CD4-positive, alpha-beta T cell treated with Interferon alpha-2 for 1 hour (primary cell): ENCODE measurements around the gene ERC1.

Source experiments
- DNase-seq, 2 donors: peaks; one replicate each; pipeline ENCODE4 v3.0.0-alpha.2; 2020 to 2022

Gene ERC1

DNA sequence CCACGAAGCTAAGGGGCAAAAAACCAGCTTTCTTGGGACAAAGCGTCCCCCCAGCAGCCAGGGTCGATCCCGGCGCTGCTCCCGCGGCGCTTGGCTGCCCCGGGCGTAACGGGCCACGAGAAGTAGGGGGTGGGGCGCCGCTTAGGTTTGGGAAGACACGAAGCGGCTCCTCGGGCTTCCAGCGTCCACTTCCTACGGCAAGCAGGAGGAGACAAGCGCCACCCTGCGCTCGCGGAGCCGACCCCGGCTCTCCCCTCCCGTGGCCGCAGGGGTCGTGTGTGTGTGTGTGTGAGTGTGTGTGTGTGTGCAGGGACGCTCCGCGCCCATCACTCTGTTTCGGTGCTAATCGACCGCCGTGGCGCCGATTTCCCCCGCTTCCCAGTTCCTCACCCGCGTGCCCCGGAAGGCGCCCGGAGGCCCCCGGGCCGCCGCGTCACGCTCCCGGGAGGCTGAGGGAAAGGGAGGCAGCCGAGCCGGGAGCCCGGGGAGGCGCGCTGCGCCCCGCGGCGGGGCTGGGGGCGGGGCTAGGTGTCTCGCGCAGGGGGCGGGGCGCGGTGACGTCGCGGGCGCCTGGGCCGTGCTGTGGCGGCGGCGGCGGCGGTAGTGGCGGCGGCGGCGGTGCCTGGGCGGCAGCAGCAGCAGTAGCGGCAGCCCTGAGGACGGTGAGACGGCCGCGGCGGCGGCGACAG is at the start of gene ERC1:
Gene ERC1 (plus strand): TSS at position 563 of the 689 bp plus-strand sequence. CDS start 36,681 bp downstream, outside the sequence.
- DNase-seq = peak; percentile 78 to 89

DNA sequence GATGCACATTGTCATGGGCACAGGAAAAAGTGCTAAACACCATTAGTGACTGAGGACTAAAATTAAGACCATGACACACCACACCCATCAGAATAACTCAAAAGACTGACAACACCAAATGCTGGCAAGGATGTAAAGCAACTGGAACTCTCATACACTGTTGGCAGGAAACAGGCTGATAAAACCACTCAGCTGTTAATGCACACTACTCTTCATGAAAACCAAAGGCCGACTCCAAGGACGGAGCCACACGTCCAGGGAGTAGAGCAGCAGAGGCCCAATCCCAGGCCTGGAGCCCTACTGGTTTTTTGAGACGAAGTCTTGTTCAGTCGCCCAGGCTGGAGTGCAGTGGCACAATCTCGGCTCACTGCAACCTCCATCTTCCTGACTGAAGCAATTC is 48.0 kb upstream of the ERC1 start:
- no peak for DNase-seq

DNA sequence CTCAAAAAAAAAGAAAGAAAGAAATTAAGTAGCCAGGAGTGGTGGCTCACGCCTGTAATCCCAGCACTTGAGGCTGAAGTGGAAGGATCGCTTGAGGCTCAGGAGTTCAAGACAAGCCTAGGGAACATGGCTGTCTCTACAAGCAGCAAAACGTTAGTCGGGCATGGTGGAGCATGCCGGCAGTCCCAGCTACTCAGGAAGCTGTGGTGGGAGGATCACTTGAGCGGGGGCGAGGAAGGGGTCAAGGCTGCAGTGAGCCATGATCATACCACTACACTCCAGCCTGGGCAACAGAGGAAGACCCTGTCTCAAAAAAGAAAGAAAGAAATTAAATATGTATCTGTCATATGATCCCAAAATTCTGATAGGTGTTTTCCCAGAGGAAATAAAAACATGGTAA is 46.8 kb upstream of the ERC1 start:
- no peak for DNase-seq

DNA sequence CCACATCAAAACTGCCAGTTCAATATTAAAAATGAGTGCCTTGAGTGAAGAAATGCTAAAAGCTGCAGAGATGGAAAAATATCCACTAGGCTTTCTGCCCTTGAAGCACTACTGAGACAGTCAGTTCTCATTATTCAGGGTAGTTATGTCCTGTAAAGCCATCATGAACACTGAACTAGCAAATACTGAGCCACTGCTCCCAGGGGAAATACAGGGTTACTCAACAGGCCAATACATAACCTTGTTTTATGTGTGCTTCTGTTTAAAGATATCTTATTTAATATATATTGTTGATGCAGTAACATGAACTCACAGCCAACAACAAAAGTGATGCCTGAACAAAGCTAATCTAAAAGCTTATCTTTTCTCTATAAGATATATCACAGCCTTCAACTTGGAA is 44.8 kb upstream of the ERC1 start:
- DNase-seq = no peak

DNA sequence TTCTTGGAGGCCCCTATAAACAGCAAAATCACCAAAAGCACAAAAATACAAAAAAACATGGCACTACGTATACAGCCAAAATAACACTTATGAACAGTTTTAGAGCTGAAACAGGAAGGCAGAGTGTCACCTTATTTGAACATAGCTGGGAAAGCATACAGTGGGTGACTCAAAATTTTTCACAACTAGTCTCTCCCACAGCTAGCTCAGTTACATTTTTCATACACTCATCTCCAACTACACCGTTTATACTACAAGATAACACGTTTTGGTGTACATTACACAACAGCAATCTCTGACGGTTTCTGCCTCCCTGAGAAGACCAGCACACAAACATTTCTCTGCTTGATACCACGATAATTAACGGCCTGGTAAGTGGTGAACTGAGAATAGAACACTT is 44.4 kb upstream of the ERC1 start:
- no peak for DNase-seq

DNA sequence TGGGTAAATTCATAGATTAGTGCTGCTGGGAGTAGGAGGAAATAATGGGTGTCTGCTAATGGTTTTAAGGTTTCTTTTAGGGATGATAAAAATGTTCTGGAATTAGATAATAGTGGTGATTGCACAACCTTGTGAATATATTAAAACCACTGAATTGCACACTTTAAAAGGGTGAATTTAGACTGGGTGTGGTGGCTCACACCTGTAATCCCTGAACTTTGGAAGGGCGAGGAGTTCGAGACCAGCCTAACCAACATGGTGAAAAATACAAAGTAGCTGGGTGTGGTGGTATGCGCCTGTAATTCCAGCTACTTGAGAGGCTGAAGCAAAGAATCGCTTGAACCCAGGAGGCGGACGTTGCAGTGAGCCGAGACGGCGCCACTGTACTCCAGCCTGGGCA is 42.8 kb upstream of the ERC1 start:
- no peak for DNase-seq

DNA sequence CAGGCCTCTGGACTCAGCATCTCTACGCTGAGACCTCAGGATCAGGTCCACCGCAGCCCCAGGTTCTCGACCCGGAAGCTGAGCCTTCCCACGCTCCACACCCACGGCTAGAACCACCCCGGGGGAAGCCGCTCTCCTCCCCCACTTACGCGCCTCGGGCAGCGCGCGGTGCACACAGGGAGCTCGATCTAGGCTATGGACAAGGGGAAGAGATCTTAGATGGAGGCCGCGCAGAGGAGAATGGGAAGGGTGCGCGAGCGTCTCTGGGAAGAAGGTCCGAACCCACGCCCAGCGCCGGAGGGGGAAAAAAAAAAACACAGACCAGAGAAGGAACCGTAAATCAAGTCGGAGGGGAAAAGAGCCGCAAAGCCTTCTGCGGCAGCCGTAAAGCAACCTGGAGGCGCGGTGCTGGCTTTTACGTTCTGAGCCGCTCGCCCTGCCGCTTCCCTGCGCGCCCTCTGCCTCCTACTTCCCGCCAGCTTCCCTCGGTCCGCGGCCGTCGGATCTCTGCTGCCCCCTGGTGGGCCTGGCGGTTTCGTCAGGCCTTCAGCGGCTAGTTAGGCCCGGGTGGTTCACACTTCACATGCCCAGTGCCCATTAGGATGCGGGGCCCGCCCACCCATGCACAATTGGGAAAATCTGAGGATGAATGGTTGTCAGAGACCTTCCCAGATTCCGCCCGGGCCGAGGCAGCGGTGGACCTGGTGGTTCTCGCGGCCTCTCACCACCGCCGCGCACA is 41.4 kb upstream of the ERC1 start, which contains the start of gene RAD52:
Gene RAD52 (minus strand): TSS at position 242 of the 739 bp plus-strand sequence. CDS start 16,636 bp downstream, outside the sequence.
- DNase-seq = peak; percentile 97

DNA sequence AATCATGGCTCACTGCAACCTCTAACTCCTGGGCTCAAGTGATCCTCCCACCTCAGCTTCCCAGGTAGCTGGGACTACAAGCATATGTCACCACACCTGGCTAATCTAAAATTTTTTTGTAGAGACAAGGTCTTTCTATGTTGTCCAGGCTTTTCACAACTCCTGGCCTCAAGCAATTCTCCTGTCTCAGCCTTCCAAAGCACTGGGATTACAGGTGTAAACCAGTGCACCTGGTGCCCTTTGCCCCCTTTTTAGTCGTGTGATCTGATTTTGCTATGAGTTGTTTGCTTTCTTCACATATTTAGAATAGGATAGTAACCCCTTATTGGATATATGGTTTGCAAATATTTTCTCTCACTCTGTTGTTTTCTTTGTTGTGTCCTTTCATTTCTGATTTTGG is 39.8 kb upstream of the ERC1 start:
- no peak for DNase-seq

DNA sequence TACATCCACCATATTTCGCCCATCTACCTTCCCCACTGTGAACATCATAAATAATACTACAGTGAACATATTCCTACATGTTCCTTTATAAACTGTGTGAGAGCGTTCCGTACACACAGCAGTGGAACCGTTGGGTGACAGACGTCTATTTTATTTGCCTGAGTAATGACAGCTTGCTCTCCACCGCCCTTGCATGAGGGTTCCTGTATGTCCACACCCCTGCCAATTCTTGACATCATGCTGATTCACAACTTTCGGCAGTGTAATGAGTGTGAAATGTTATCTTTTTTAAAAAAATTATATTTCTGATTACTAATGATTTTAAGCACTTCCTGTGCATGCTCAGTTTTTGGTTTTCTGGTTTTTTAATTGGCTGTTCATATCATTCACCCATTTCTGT is 37.2 kb upstream of the ERC1 start:
- DNase-seq = no peak

DNA sequence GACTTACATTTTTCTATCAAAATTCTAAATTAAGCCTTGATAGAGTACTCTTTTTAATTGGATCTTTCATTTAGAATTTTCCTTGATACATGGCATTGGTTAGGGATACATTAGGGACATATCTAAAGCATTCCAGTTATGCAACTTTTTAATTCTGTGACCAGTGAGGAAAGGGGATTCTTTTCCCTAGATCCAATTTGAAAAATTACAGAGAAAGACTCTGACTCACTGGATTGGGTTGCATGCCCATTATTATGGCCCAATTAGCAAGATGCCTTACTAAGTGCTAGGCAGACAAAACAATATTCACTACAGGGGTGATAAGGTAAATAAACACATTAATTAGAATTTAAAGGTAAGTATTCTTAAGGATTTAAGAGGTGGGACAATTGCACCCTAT is 36.3 kb upstream of the ERC1 start:
- no peak for DNase-seq

DNA sequence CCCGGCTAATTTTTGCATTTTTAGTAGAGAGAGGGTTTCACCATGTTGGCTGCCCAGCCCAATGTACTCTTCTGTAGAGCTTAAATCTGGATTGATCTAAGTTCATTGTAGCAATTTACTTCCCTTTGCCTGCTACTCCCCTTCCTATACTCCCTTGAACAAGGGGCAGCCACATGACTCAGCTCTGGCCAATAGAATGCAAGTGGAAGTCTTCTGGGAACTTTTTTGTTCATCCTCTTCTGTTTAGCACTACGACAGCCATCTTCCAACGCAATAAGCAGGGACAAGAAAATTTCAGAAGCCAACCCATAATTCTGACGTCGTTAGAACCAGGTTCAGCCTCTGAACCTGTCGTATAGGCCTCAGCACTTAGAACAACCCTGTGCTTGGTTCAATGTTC is 35.1 kb upstream of the ERC1 start:
- DNase-seq = no peak

DNA sequence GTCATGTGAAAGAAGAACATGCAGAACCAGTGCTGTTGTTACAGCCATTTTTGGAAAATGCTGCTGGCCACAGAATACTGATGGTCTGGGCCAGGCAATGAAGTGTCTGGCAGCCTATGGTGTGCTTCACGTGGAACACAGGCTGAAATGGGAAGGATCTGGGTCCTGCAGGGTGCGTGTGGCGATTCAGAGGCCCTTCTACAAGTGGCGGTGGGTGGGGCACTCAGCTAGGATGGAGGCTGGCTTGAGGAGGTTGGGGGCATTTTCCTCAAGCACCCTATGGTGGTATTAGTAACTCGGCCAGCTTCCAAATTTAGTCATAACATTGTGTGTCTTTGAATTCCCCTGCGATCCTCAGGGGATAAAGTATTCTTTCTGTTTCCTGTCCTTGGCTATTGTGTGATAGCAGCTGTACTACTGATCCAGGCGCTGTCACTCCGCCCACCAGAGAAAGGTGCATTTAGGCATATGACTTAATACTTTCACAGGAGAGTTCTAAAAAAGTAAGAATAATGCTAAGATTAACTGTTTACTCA is 32.4 kb upstream of the ERC1 start:
- DNase-seq = no peak

DNA sequence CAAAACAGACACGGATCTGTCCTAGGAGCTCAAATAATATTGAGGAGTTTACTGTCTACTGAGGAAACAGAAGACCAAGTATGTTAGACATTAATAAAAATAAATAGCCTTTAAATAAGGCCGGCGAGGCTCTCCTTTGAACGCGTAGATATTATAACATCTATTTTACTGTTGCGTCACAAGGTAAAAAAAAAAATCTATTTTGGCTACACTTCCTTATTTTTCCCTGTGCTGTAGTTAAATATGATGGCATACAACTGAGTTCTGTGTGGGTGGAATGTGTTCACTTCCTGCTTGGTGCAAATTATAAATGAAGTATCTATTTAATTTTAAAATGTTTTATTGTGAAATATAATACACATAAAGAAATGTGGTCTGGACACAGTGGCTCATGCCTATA is 24.3 kb upstream of the ERC1 start:
- no peak for DNase-seq

DNA sequence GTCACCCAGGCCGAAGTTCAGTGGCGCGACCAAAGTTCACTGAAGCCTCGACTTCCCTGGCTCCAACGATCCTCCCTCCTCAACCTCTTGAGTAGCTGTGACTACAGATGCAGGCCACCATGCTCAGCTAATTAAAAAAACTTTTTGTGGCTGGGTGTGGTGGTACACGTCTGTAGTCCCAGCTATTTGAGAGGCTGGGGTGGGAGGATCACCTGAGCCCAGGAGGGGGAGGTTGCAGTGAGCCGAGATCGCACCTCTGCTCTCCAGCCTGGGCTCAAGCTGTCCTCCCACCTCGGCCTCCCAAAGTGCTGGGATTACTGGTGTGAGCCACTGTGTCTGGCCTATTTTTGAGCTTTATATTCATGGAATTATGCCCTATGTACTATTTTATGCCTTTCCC is 23.4 kb upstream of the ERC1 start:
- no peak for DNase-seq

DNA sequence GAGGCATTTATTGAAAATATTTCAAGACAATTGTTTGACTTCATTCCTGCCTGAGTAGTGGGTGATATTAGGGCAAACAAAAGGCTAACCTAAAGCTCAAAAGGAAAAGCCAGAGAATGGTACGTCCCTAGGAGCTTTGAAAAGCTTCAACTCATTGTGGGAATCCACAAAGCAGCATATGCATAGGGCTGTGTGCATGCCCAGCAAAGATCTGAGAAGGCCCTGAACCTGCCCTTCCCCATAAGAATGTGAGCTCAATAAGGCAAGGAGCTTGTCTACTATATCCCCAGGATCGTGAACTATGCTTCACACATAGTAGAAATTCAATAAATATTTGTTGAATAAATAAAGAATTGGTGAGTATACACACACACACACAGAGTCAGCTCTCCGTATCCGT is 22.5 kb upstream of the ERC1 start:
- no peak for DNase-seq

DNA sequence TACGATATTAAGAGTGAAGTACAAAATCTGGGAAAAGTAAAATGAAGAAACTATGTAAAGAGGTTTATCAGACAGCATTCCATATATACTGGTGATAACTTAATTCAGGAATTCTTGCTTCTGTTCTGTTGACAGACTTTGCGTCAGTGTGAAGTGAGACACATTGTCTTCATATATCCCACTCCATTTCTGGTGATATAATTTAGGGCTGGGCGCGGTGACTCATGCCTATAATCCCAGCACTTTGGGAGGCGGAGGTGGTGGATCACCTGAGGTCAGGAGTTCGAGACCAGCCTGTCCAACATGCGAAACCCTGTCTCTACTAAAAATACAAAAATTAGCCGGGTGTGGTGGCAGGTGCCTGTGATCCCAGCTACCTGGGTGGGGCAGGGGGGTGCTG is 21.2 kb upstream of the ERC1 start:
- no peak for DNase-seq

DNA sequence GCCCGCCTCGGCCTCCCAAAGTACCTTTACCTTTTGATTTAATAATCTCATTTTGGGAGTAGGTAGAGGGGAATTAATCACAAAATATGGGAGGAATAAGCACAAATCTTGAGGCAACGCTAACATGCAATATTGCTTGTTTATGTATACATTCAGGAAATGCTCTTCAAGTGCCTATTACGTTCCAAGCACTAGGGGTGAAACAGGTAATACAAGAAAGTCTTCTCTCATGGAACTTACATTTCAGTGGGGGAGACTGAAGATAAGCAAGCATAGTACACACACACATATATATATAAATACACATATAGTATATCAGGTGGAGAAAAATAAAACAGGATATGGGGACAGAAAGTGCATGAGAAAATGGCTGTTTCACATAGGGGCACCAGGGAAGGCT is 19.0 kb upstream of the ERC1 start:
- no peak for DNase-seq

DNA sequence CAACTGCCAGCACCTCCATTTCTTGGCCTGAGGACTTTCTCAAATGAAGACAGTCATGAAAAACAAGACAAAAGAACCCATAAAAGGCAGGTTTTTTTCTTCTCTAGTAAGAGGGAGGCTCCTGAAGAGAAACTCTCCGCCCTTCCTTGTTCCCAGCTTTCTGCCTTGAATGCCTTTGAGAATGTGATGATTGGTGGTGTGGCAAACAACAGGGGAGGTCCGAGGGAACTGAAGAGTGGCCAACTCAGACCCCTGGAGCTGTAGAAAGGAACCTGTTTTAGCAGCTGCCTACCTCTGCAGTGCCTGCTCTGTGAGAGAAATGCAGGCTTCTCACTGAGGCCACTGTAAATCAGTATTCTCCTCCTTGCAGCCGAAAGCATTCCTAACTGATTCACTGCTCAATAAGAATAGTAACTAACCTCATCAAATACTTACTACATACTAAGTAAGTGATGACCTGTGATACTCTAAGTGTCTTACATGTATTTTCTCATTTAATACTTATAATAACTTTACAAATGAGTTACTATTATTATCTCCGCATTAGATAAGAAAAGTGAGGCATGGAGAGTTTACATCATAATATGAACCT is 16.7 kb upstream of the ERC1 start:
- DNase-seq = no peak

DNA sequence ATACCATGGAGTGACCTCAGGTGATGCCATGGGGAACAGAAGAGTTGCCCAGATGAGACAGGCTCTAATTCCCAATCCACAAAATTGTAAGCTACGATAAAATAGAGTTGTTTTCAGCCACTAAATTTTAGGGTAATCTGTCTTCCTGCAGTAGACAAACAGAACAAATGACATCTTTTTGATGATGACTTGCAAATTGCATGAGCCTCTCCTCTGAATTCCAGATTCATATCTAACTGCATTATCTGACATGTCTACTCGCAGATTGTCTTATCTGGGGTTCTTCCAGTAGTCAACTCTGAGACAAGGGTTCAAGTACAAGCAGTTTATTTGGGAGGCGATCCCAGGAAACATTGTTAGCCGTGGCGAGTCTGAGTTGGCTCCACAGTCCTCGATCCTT is 14.4 kb upstream of the ERC1 start:
- DNase-seq = no peak

DNA sequence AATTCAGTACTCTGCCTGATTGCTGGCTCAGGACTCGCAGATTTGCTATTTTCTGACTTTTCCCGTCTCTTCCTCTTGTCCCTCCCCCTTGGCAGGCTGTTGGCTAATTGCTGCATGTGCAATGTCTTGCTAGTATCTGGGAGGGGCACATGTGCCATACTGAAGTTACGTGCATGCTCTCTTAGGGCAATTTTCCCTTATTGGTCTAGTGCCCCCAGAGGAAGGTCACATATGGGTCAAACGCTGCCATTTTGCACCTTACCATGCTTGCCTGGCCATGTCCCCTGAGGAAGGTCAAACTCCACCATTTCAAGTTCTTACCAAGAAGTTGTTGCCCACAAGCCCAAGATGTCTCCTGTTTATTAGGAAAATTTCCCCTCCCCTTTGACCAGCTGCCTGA is 13.9 kb upstream of the ERC1 start:
- DNase-seq = no peak

DNA sequence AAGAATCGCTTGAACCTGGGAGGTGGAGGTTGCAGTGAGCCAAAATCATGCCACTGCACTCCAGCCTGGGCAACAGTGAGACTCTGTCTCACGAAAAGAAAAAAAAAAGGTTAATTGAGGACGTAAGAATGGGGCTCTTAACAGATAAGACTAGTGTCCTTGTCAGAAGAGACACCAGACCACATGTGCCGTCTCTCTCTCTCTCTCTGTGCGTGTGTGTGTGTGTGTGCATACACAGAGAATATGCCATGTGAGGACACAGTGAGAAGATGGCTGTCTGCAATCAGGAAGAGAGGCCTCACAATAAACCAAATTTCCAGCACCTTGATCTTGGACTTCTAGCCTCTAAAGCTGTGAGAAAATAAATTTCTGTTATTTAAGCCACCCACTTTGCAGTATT is 11.7 kb upstream of the ERC1 start:
- DNase-seq = no peak

DNA sequence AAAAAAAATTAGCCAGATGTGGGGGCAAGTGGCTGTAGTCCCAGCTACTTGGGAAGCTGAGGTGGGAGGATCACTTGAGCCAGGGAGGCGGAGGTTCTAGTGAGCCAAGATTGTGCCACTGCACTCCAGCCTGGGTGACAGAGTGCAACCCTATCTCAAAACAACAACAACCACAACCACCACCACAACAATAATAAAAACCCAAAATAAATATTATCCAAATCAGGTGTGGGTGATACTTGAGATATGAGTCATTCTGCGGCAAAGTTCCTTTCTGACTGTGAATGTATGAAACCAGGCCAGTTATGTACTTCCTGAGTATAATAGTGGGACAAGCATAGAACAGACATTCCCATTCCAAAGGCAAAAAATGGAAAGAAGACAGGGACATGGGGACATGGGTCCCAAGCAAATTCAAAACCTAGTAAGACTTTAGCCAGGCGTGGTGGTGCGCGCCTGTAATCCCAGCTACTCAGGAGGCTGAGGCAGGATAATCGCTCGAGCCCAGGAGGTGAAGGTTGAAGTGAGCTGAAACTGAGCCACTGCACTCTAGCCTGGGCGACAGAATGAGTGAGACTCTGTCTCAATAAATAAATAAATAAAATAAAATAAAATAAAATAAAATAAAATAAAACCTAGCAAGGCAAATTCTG is 9.7 kb upstream of the ERC1 start:
- DNase-seq = no peak

DNA sequence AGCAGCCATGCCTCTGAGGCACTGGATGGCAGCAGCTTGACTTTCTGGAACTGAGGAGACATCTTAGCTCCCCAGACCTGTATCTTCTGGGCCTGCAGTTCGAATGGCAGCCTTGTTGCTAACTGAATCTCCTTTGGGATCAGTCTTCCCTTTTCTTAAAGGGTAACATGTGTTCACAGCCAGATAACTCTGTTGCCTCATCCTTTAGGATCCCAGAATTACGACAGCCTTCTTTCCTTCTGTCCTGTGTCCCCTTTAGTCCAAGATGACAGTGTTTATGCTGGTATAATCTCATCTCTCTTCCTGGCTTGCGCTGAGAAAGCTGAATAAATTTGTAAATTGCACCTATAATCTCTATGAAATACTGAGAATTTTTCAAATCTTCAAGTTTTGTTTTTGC is 9.1 kb upstream of the ERC1 start:
- DNase-seq = no peak

DNA sequence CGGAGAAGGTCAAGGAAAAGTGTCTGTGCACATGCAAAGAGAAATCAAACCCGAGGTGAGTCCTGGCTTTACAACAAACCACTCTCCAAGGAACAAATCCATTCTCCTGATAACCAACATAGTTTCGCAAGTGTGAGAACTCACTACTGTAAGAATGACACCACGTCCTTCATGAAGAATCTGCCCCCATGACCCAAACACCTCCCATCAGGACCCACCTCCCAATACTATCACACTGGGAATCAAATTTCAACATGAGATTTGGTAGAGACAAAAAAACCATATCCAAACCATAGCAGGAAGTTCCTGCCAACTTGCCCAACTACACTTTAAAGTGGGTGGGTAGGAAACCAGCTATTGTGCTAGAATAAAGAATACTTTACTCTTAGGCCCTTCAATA is 2.4 kb upstream of the ERC1 start:
- no peak for DNase-seq
